Stimulated activated CD8-positive, alpha-beta memory T cell treated with anti-CD3 and anti-CD28 coated beads, Interleukin-15, amount 100 ng/mL, for 4 hours (primary cell): ENCODE data around the gene EIF3K.

Experiments
- DNase-seq, 2 donors: peaks; one replicate each; pipeline ENCODE4 v3.0.0-alpha.2; 2020; ENCODE audit warnings: low read depth in 2 of 2

EIF3K gene

DNA sequence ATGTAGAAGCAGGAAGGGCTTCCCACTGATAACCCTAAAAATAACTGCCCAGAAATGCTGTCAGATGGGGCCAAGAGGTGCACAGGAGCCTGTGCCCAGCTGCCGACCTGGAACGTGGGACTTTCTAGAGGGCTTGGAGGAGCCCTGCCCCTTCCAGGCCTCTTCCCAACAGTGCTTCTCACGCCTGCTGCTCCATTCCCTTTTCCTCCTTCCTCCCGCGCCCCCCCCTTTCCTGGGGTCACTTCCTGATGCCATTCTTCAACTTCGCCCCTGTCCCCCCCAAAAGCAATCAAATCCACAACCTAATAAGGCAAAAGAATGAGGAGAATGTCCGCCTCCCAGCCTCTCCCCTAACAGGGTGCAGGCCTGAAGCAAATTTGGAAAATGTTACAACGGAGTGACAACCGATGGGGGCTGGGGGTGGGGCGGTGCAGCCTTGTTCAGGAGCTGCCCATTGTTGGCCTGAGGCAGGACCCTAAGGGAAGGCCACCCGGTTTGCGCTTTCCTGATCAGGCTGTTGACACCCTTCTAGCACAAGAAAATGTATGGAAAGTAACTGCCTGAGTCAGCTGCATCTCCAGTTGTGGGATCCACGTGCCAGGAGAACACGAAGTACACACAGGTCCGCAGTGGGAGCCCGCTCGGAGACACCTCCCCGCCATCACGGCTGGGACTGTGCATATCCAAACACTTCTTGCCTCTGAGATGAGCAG, 47.1 kb downstream of the EIF3K start:
- no peak for DNase-seq

DNA sequence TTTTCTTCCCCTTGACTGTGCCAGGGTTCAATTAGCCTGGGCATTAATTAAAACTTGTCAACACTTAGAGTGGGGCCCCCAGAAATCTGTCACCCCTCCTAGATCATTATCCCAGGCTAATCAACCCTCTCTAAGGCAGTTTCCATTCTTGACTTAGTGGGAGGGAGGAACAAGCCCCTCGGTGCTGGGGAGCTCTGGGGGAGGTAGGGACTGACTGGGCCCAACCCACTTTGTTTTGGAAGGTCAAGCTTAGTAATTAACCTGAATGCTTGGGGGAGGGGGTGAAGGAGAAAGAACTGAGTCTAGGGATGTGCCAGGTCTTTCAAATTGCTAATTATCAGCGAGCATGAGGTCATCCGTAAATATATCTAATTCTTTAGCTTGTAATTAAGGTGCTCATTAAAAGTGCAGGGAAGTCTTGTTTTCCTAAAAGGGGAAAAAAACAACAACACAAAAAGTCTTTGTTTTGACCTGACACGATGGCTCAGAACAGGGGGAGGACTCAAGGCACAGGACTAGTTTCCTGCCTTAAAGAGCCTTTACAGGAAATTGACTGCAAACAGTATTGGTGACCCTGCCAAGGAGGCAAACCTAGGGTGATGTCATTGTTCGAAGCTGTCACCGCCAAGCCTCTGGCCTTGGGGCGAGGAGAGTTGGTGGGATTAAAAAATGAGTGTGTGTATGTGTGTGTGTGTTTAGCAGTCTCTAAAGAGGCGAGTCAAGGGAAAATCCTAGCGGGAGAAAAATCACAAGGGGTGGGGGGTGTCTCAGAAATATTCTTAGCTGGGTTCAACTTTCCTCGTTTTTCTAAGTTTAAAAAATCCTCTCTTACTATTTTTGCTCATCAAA, 47.9 kb downstream of the EIF3K start:
- no peak for DNase-seq

DNA sequence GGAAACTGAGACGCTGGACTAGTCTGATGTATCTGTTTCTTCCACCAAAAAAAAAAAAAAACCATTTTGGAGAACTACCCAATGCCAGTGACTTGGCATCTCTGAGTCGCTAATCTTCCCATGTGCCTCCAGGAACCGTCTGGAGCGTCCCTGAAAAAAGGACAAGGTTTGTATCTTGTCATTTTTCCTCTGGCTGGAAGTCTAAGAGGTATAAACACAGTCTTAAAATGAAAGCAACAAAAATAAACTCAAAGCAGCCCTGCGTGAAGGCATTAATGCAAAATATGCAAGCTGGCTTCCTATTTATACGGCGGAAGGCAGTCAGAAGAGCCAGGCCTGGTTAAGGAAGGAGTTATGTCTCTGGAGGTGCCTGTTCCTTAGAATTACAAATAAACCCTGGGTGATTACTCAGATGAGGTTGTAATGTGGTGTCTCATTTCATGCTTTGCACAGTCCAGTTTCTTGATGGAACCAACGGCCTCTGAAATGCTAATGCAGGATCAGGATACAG, 48.7 kb downstream of the EIF3K start:
- DNase-seq: no peak

DNA sequence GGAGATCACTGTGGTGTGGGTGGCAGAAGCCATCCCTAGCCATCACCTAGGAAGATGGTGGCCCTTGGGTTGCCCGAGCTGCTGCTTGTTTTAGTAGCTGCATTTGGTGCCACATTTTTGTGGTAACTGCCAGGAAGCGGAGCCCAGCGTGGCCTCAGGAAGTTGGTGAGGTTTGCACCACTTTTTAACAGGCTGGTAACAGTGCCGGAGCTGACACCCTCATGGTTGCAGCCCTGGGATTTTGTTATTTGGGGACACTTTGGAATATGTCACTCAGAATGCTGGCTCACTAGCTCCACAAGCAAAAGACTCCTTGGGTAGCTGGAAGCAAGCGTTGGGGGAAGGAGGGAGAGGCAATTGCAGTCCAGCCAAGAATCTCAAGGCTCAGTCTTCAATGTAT, 50.6 kb downstream of the EIF3K start:
- DNase-seq: no peak

DNA sequence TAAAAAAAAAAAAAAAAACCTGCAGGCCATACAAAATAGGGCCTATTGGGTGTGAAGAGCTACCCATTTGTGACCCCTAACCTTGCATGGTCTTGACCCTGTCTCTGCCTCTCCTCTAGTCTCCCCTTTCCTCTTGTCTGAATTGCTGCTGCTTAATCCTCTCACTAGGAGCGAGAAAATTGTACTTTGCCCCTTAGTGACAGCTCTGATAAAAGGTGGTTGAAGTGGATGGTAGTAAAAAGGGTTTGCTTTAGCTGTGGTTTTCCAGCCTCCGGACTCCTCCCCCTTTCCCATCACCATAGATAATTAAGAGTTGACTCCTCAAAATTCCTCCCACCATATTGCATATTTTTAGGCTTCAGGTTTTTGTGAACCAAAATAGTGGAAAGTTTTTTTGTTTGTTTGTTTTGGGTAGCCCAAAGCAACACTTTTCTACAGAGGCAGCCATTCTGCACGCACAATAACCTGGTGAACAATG, 52.0 kb downstream of the EIF3K start:
- DNase-seq: no peak

DNA sequence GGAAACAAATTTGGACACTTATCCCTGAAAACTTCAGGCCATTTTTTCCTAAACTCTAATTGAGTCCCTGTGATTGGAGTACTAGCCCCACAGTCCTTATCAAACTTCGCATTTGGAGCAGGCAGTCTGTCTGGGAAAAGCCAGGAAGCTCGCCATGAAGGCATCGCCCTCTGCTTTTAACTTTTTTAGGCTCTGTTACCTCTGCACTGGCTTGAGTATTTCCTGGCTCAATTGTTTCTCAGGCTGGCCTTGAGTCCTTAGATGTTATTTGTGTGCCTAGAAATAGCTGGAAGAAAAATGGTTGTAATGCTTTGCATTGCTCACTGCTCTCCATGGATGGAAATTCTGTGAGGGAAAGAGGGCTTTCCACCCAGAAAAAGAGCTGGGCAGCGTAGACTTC, 52.7 kb downstream of the EIF3K start:
- DNase-seq: no peak

DNA sequence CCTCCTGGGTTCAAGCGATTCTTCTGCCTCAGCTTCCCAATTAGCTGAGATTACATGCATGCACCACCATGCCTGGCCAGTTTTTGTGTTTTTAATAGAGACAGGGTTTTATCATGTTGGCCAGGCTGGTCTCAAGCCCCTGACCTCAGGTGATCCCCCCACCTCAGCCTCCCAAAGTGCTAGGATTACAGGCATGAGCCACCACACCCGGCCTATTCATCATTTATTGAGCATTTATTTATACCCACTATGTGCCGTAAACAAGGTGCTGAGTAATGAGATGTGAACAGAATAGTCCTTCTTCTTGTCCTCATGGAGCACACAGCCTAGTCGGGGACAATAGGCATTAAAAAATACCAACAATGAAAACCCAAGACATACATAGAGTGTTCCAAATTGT, 54.0 kb downstream of the EIF3K start:
- no peak for DNase-seq

DNA sequence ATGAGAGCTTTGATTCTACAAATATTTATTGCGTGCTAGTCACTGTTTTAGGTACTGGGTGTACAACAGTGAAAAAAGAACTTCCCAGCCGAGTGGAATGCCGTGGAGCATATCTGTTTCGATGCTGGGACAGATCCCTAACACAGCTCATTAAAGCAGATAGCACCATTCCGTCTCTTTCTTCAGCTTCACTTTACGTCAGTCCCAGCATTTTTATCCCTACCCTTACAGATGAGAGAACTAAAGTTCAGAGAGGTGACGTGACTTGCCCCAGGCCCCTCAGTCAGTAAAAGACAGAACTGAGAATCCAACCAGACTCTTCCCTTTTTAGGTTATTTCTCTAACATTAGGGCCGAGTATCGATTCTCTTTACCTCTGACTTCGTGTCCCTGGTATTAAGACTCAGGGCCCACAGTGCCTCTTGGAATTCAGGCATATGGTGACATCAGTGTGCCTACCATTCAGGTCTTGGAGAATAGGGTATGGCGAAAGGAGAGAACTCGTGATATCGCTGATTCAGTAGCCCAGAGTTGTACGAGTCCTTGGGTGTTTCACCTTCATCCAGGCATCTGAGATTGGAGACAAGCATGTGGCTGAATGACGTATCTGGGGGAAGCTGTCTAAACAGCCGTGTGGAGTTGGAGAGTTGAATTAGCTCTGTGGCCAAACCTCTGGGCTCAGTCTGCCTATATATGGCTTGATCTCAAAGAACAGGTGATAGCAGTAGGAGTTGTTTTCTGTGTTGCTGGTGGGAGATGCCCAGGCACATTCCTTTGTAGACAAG, 55.6 kb downstream of the EIF3K start:
- DNase-seq: no peak

DNA sequence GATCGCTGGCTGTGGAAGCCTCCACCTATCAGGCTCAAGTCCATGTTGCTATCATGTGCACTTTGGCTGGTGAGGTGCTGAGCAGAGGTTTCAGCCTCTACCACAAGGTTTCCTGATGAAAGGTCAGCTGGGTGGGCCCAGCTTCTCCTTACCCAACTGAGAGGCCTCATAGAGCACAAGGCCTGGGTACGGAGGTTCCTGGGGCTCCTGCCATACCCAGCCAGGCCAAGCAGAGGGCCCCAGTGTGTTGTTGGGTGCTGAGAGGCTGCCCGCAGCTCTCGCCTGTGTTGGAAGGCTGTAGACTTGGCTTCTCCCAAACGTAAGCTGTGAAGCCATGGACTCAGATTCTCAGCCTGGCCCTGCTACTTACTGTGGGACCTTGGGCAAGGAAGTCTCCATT, 56.6 kb downstream of the EIF3K start:
- DNase-seq: no peak

DNA sequence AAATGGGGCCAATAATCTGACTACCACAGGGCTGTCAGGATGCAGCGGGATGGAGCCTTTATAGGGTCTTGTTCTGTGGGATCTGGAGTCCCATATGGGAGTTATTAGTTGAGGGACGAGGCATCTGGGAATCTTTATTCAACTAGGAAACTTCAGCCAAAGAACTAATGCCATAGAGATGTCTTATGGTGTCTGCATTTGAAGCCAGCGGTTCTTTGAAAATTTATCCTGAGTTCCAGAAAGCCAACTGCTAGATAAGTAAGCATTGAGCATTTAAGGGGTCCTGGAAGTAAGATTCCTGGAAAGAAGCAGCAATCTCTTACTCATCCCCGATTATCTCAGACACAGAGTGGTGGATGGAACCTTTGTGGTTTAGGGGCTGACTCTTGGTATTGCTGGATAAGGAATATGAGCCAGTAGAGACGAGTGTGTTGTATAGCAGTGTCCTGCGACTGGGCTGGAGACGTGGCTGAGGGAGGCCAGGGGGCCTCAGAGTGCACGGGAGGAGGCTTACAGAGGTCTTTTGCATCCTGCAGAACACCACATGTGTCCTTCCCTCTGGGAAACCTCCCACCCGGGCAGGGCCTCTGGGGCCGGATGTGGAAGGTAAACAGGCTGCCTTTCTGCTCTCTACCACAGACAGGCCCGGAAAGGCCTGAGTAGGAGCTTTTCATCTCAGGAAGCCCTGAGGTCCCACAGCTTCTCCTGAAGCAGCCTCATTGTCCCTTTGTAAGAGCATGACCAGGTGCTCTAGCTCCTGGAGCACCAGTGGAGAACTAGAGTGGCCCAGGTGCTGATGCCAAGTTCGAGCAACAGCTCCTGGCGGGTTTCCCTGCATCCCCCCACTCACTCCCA, 57.3 kb downstream of the EIF3K start:
- DNase-seq: no peak

DNA sequence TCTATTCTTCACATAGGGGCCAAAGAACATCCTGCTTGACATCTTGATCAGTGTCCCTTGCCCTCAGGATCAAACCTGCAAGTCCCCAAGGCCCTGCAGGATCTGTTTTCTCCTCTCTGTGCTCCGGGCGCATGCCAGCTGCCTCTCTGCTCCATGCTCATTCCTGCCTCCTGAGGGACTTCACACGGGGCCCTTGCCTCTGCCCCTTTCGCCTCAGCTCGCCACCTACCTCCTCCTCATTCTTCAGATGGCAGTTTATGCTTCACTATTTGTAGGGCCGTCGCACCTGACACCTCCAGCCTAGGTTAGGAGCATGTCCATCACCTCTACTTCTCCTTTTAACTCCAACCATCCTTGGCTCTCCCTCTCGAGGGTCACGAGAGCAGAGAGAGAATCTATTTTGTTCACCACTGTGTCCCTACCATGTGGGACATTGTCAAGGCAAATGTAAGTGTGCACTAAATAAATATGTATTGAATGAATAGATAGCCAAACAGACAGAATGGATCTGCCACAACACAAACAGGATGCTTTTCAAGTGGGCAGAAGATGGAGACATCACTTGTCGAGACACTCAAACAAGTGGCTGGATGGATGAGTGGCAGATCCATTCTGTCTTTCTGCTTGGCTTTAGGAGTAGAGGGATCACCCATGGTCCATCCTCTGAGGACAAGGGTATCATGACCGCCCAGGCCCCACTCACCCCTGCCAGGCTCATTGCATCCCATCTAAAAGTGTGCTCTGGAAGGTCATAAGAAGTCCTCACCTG, 58.1 kb downstream of the EIF3K start:
- no peak for DNase-seq

DNA sequence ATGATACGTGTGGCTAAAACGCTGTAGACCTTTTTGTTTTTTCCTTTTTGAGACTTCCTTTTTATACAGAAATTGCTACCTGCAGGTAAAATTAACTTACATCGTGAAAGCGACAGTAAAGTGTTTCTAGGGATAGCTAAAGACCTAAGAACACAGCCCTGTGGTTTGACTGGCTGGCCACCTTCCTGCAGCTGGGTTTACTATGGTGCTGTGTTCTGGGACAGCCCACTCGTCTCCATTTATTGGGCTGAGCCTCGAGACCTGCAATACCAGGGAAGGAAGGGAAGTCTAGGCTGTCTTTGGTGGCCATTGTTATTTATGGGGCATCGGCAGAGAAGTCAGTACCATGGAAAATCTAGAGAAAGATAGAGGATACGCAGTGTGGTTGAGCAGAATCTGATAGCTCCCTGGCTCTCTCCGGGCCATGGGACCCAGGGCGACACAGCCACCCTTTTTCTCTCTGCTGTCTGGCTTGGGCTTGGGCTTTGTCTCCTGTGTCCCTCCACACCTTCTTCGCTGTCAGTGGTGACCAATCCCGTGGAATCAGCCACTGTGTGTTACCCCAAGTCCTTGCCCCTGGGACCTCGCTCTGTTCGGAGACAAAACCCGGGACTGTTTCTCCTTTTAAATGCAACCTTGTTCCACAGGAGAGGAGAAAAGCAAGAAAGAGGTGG, 59.4 kb downstream of the EIF3K start:
- DNase-seq: no peak

DNA sequence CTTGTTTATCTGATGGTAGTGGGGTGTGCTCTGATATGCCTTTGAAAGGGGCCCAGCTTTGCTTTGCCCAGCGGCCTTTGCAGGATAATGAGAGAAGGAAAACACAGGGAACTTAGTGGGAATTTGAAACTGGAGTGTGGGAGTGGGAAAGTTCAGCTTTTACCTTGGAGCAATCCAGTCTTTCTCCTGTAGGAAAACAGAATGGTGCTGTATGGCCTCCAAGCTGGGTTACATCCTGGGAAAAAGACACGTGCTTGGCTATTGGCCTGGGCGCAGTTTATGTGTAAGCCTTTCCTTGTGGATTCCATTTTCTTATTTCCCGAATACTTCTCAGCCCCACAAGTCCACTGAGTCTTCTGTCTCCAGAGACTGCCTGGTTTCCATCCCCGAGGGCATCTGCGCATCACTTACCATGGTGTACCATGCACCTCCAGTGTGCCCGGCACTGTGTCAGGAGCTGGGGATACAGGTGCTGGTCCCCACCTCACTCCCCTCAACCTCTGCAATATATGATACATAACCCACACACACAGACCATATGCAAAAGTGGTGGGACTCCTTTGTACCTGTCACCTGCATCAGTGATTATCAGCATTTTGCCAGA, 60.0 kb downstream of the EIF3K start:
- no peak for DNase-seq

DNA sequence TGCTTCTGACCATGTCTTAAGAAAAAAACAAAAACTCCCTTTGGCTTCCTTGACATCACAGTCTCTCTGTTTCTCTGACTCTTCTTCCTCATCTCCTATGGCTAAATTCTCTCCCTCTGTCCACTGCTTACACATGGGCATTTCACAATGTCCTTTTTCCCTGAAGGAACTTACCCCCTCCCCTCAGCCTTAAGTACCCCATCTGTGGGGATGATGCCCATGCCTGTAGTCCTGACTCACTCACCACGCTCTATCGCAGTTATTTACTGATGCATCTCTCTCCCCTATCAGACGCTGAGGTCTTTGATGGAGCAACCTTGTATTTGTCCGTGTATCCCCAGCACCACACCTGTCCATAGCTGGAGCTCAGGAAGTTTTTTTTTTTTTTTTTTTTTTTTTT, 60.9 kb downstream of the EIF3K start:
- DNase-seq: no peak

DNA sequence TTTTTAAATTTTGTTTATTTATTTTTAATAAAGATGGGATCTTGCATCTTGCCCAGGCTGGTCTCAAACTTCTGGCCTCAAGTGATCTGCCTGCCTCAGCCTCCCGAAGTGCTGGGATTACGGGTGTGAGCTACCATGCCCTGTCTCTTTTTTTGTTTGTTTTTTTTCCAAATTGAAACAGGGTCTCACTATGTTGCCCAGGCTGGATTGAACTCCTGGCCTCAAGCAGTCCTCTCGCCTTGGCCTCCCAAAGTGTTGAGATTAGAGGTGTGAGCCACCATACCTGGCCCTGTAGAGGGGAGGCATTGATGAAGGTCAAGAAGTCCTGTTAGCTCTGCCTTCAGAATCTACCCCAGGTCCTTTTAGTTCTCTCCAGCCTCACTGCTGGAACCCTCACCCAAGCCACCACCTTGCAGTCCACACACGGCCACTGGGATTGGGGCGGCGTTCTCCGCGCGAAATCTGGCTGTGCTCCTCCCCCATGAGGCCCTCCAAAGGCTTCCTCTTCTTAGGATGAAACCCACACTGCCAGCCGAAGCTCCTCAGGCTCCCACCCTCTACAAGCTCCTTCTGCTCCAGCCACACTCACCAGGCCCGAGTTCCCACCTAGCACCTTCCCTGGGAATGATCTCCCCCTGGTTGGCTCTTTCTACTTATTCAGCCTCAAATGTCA, 63.3 kb downstream of the EIF3K start:
- DNase-seq: no peak

DNA sequence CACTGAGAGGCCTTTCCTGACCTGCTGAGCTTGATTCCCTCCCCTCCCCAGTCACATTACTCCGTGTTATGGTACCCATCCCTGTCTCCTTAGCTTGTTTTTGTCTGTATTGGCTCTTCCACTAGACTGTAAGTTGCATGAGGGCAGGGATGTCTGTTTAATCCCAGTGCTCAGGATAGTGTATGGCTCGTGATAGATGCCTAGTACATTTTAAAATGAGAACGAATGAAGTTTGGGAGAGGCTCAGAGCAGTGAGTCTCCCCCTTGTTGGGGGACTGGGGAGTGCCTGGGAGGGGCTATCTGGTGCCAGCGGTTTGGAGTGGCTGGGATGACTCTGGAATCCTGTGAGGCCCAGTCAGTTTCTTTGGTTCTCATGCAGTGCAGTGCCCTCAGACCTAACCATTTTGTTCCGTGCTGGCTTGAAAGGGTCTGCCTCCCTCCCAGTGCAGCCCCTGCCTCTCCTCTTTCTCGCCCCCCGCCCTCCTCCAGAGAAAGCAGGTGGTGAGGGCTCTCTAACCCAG, 63.9 kb downstream of the EIF3K start:
- DNase-seq: no peak

DNA sequence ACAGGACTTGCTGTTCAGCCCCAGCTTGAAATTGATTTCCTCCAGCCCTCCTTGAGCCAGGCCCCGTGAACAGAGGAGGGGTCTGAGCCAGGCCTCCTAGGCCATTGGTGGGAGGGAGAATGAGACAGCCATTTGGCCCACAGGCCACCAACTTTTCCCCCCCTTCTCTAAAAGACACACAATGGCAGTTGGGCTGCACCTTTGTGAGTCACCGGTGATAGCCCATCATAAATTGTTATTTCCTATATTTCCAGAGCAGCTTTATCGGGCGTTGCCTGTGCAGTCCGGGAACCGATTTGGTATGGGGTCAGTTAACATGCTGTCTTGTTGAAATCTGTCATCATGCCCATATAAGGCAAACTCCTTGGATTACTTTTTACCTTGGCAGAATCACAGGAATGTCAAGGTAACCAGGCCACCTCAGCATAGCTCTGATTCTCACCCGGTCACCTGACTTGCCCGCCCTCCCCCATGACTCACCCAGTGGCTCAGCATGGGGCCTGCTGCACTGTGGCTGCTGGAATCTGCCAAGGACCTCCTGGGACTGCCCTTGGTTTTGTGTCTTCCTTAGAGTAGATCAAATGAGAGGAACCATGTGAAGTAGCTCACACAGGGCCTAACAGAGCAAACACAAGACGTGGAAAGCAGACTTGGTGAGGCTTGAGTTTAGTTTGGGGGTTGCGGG, 64.5 kb downstream of the EIF3K start:
- DNase-seq: peak; percentile 47 to 48
